HepG2 (cell line): ENCODE data around the gene EPS8L3. TPM values are rescaled to one million over a fixed set of nuclear protein-coding genes. Genes with fewer than 3 reads are reported as not detected.

Source experiments
- ATAC-seq: fragments of 200-7000 bp; cut with Tn5 transposase; 3 replicates; pipeline ENCODE4 v1.9.1; 2020; ENCODE audit warnings: mild to moderate bottlenecking, moderate library complexity
- BruUV-seq: library from RNA; stranded (reverse); fragments of 400-500 nt; replicated peaks from 2 replicates; lab custom pipeline; 2021; lab: Mats Ljungman, UMichigan
- CTCF ChIA-PET: fragments of 300-600 bp; formaldehyde crosslinking; extraction: SDS; loops from one replicate; lab custom pipeline; 2021; ENCODE audit warnings: low total read pairs, inconsistent platforms, low intra/inter-chr PET ratio; lab: Yijun Ruan, JAX
- POLR2A ChIA-PET: fragments of 350-600 bp; sonication (Branson Sonifier 250); formaldehyde crosslinking; loops from one replicate; lab custom pipeline; 2020; ENCODE audit warnings: antibody characterized with exemption, inconsistent platforms; lab: Yijun Ruan, JAX
- DNase-seq: peaks from one replicate; pipeline ENCODE4 v3.0.0-alpha.2; 2015; ENCODE audit warnings: low spot score
- FAIRE-seq: peaks from 3 replicates; lab custom pipeline; 2011; peaks lifted over from hg19 to GRCh38; lab: Jason Lieb, UNC
- H2AFZ ChIP-seq: one replicate; pipeline ENCODE4 v1.6.1; 2011; ENCODE audit warnings: low read length, inconsistent platforms
- H3K27ac ChIP-seq: fragments of 300-600 bp; 3 replicates; pipeline ENCODE4 v1.8.0; 2011; ENCODE audit warnings: mixed run types, mild to moderate bottlenecking, mixed read lengths, low read length, inconsistent platforms; ENCODE audit not compliant: insufficient read depth; ENCODE audit errors: extremely low read length
- H3K27me3 ChIP-seq, 2 experiments: fragments of 200-600 bp in 1 of 2; 2 replicates in 1 of 2; 3 replicates in 1 of 2; pipeline versions ENCODE4 v1.6.0 to v1.8.0; 2011; ENCODE audit warnings: low read length in 2 of 2, mild to moderate bottlenecking in 2 of 2, moderate library complexity in 2 of 2, inconsistent platforms in 1 of 2; ENCODE audit not compliant: insufficient read depth in 2 of 2, control insufficient read depth in 1 of 2
- H3K36me3 ChIP-seq, 2 experiments: fragments of 200-600 bp in 1 of 2; replicated peaks in 1 of 2; 2 replicates in 1 of 2; 3 replicates in 1 of 2; pipeline versions ENCODE4 v1.5.1 to v1.8.0; 2011; ENCODE audit warnings: low read length in 2 of 2, inconsistent platforms in 1 of 2; ENCODE audit not compliant: insufficient read depth in 2 of 2, control insufficient read depth in 1 of 2
- H3K4me1 ChIP-seq: 2 replicates; pipeline ENCODE4 v1.5.1; 2012; ENCODE audit warnings: low read length, inconsistent platforms; ENCODE audit not compliant: insufficient read depth
- H3K4me2 ChIP-seq: 2 replicates; pipeline ENCODE4 v1.6.0; 2011; ENCODE audit warnings: low read depth, low read length, inconsistent platforms
- H3K4me3 ChIP-seq, 3 experiments: fragments of 200-600 bp in 1 of 3; sonication (generic), shearing (Covaris generic) in 1 of 3; replicated peaks in 1 of 3; 2 replicates each; pipeline ENCODE4 v1.5.1; 2011 to 2016; ENCODE audit warnings: low read length in 3 of 3, inconsistent platforms in 2 of 3, low read depth in 2 of 3, mild to moderate bottlenecking in 2 of 3, control low read depth in 1 of 3, mixed read lengths in 1 of 3; ENCODE audit not compliant: insufficient read depth in 1 of 3
- H3K79me2 ChIP-seq: one replicate; pipeline ENCODE4 v1.6.1; 2011; ENCODE audit warnings: low read length, inconsistent platforms; ENCODE audit not compliant: insufficient read depth
- H3K9ac ChIP-seq: 2 replicates; pipeline ENCODE4 v1.6.0; 2011; ENCODE audit warnings: mild to moderate bottlenecking, low read depth, low read length, inconsistent platforms; ENCODE audit not compliant: insufficient read depth
- H3K9me3 ChIP-seq: 2 replicates; pipeline ENCODE4 v1.5.1; 2012; ENCODE audit warnings: mild to moderate bottlenecking, low read length
- H4K20me1 ChIP-seq: 2 replicates; pipeline ENCODE4 v1.6.0; 2011; ENCODE audit warnings: inconsistent platforms, mild to moderate bottlenecking, low read length, moderate library complexity; ENCODE audit not compliant: insufficient read depth
- DNMT3B ChIP-seq: conservative IDR thresholded peaks from 2 replicates; pipeline ENCODE4 v1.6.1; 2016; ENCODE audit warnings: missing biosample characterization, control low read depth
- FOXK2 ChIP-seq: fragments of 450-650 bp; IDR thresholded peaks from 2 replicates; pipeline ENCODE4 v1.6.1; 2016
- IRF1 ChIP-seq: sonication (generic); formaldehyde crosslinking; IDR thresholded peaks from 2 replicates; pipeline ENCODE4 v1.4.0; 2020; ENCODE audit warnings: low read depth, mild to moderate bottlenecking, missing genetic modification reagents
- IRF9 ChIP-seq: sonication (generic); formaldehyde crosslinking; IDR thresholded peaks from 2 replicates; pipeline ENCODE4 v1.8.0; 2022; ENCODE audit warnings: missing genetic modification reagents, mild to moderate bottlenecking, borderline replicate concordance
- MEF2D ChIP-seq: sonication (generic); formaldehyde crosslinking; IDR thresholded peaks from 2 replicates; pipeline ENCODE4 v1.5.1; 2020; ENCODE audit warnings: mild to moderate bottlenecking, missing genetic modification reagents
- NCOA5 ChIP-seq: sonication (generic); formaldehyde crosslinking; IDR thresholded peaks from 2 replicates; pipeline ENCODE4 v1.4.0; 2020; ENCODE audit warnings: missing genetic modification reagents
- RARG ChIP-seq: sonication (generic); formaldehyde crosslinking; IDR thresholded peaks from 2 replicates; pipeline ENCODE4 v1.4.0; 2020; ENCODE audit warnings: low read depth, mild to moderate bottlenecking, missing genetic modification reagents
- SP1 ChIP-seq, 2 experiments: fragments of 450-650 bp in 1 of 2; sonication (generic) in 1 of 2; formaldehyde crosslinking in 1 of 2; IDR thresholded peaks; 2 replicates each; pipeline versions ENCODE4 v1.4.0 to v1.6.1; 2016 to 2020; ENCODE audit warnings: missing genetic modification reagents in 1 of 2
- SP140L ChIP-seq: sonication (generic); formaldehyde crosslinking; IDR thresholded peaks from 2 replicates; pipeline ENCODE4 v1.4.0; 2020; ENCODE audit warnings: missing genetic modification reagents, borderline replicate concordance
- ZMYM3 ChIP-seq: sonication (generic); formaldehyde crosslinking; IDR thresholded peaks from 2 replicates; pipeline ENCODE4 v1.5.1; 2020; ENCODE audit warnings: mild to moderate bottlenecking, missing genetic modification reagents
- ZNF24 ChIP-seq: fragments of 450-650 bp; IDR thresholded peaks from 2 replicates; pipeline ENCODE4 v1.6.1; 2017; ENCODE audit warnings: antibody characterized with exemption, mild to moderate bottlenecking
- ZNF354B ChIP-seq: sonication (generic); formaldehyde crosslinking; IDR thresholded peaks from 2 replicates; pipeline ENCODE4 v1.8.0; 2022; ENCODE audit warnings: mild to moderate bottlenecking, missing genetic modification reagents
- ZNF362 ChIP-seq: sonication (generic); formaldehyde crosslinking; IDR thresholded peaks from 2 replicates; pipeline ENCODE4 v1.4.0; 2020; ENCODE audit warnings: missing genetic modification reagents, mild to moderate bottlenecking, borderline replicate concordance
- ZSCAN25 ChIP-seq: sonication (generic); formaldehyde crosslinking; IDR thresholded peaks from 2 replicates; pipeline ENCODE4 v1.8.0; 2022; ENCODE audit warnings: mild to moderate bottlenecking, missing genetic modification reagents
- ZUFSP ChIP-seq: sonication (generic); formaldehyde crosslinking; IDR thresholded peaks from 2 replicates; pipeline ENCODE4 v1.9.0; 2021; ENCODE audit warnings: missing genetic modification reagents, mild to moderate bottlenecking, borderline replicate concordance
- WGBS: methylation state at CpG from one replicate; pipeline ENCODE4 v1.1.6; 2017; ENCODE audit warnings: low lambda C conversion rate; 5-methylcytosine and 5-hydroxymethylcytosine counted together
- in situ Hi-C: cut with HindIII; loops from 2 replicates; pipeline ENCODE4 v1.10.0; 2017; ENCODE audit warnings: low pct_unique_long_range_greater_than_20kb; ENCODE audit not compliant: extremely low pct_ligation_motif_present
- intact Hi-C: fragments of 100-400 bp; cut with micrococcal nuclease; formaldehyde crosslinking; loops from one replicate; pipeline ENCODE4 v1.10.0; 2022; ENCODE audit not compliant: unreplicated experiment
- polyA plus RNA-seq, 8 experiments: library from polyadenylated mRNA; depleted of rRNA in 3 of 8; stranded (reverse) in 7 of 8; unstranded in 1 of 8; fragments of >200 nt; fragmentation: Illumina TruSeq in 4 of 8; extraction: Trizol in 4 of 8; gene quantifications; 2 replicates each; pipeline versions ENCODE4 v1.2.1 to v1.2.3, GENCODE V29; 2011 to 2016; ENCODE audit warnings: low read depth in 4 of 8, missing spikeins in 1 of 8, mixed read lengths in 1 of 8; ENCODE audit not compliant: insufficient read depth in 1 of 8
- total RNA-seq, 5 experiments: library from RNA; depleted of rRNA; stranded (reverse); fragments of >200 nt; fragmentation: Illumina TruSeq; extraction: Trizol; gene quantifications; 2 replicates each; pipeline ENCODE4 v1.2.3, GENCODE V29; 2016; ENCODE audit warnings: low read depth in 1 of 5

Gene EPS8L3
- total and polyA plus RNA-seq, 2 of the 13 experiments (the other 11 are each of a cell fraction or from before 2014, with no cell fraction given) = 18.2 to 106 TPM

GRCh38 chr1:109801791-109802135, 38.0 kb upstream of the EPS8L3 start:
- H2AFZ ChIP-seq = no peak overlapping the region
- peaks cover 2 to 6% of the 10 kb centered on the region in 2 experiments; a peak in 1 of 5 replicates for H3K27me3 ChIP-seq
- intact Hi-C loops (no loop called here), in situ Hi-C loops (no loop called here)
- H3K27ac ChIP-seq = no peak overlapping the region
- H3K4me3 ChIP-seq = no peak overlapping the region
- H3K79me2 ChIP-seq = no peaks in the 10 kb centered on the region
- no peaks in the 10 kb centered on the region for H3K36me3 ChIP-seq
- 3% methylated on average over 3 of the region's 3 CpGs for whole genome bisulfite sequencing
- ATAC-seq = no peak
- no peaks in the 10 kb centered on the region for H3K4me1 ChIP-seq
- no peaks in the 10 kb centered on the region for H3K9me3 ChIP-seq
- no peak for DNase-seq
- no peaks in the 10 kb centered on the region for H4K20me1 ChIP-seq
- no peak overlapping the region for H3K9ac ChIP-seq
- POLR2A ChIA-PET = no interaction called here
- BruUV-seq = no TSS peak
- CTCF ChIA-PET = no interaction called here
- no peak for FAIRE-seq
- no peak for TF ChIP-seq IRF1 (CRISPR knock-in tag)
- no peak for TF ChIP-seq DNMT3B
- no peak for TF ChIP-seq SP140L (CRISPR knock-in tag)
- TF ChIP-seq ZSCAN25 (CRISPR knock-in tag) = no peak
- no peak for TF ChIP-seq IRF9 (CRISPR knock-in tag)
- no peak overlapping the region for H3K4me2 ChIP-seq

- Histone ChIP-seq H3K27me3 (0 out of 5 replicates have a peak, but pooled peaks cover 2 to 6% of the 10 kb centered on the region in 2 experiments), H3K36me3 (no peaks in the 10 kb centered on the region), H3K9ac (no peak overlapping the region), H4K20me1 (no peaks in the 10 kb centered on the region), H3K4me2 (no peak overlapping the region), H3K27ac (no peak overlapping the region), H3K4me1 (no peaks in the 10 kb centered on the region), H3K9me3 (no peaks in the 10 kb centered on the region), H2AFZ (no peak overlapping the region), H3K79me2 (no peaks in the 10 kb centered on the region), H3K4me3 (no peak overlapping the region)
- intact Hi-C loops (no loop called here), in situ Hi-C loops (no loop called here)
- ATAC-seq = no peak
- FAIRE-seq = no peak
- DNase-seq = no peak
- BruUV-seq = no TSS peak
- CTCF ChIA-PET = no interaction called here
- POLR2A ChIA-PET = no interaction called here
- TF ChIP-seq FOXK2 (no peak), ZMYM3 (CRISPR knock-in tag) (no peak), SP1 (IDR thresholded peaks at IDR 0.05) (no peak), SP1 (CRISPR knock-in tag; IDR thresholded peaks at IDR 0.05) (no peak), ZNF354B (no peak), ZUFSP (CRISPR knock-in tag) (no peak), RARG (CRISPR knock-in tag) (no peak), ZNF24 (no peak), ZNF362 (CRISPR knock-in tag) (no peak), NCOA5 (CRISPR knock-in tag) (no peak), MEF2D (CRISPR knock-in tag) (no peak)
Measured at GRCh38 chr1:109800291-109800690, 36.6 kb upstream of the EPS8L3 start.
